Thyroid gland (tissue), 4 donors: ENCODE measurements around the gene HILPDA.

Source experiments
- CTCF ChIP-seq, 6 experiments: fragments of 200-600 bp in 3 of 6; fragments of 450-650 bp in 3 of 6; sonication (generic) in 3 of 6; IDR thresholded peaks; one replicate each; pipeline ENCODE4 v1.5.1; 2016 to 2019; ENCODE audit warnings: antibody characterized with exemption in 6 of 6, mild to moderate bottlenecking in 2 of 6, inconsistent platforms in 1 of 6, moderate library complexity in 1 of 6
- POLR2A ChIP-seq, 2 donors: fragments of 450-650 bp; IDR thresholded peaks; one replicate each; pipeline ENCODE4 v1.6.1; 2017; ENCODE audit warnings: antibody characterized with exemption in 2 of 2, mild to moderate bottlenecking in 2 of 2, moderate library complexity in 1 of 2

DNA sequence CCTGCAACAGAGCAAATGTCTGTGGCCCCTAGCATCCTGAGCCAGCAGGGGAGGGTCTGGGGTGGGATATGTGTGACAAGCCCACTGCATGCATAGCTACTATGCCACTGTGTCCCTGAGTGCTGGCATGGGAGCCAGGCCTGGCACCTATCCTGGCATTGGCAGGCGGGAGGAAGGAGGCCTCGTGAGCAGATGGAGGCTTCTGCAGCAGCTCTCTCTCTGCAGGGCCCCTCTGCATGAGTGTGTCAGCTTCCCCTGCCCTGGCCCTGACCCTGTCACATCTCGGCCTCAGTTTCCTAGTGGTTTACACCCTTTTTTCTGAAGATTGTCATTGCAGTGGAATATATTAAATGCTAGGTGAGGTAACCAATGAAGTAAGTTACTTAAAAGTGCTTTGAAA, 32.8 kb upstream of the HILPDA start:
- TF ChIP-seq CTCF (IDR thresholded peaks at IDR 0.05) = no peak
- no peak for TF ChIP-seq POLR2A (IDR thresholded peaks at IDR 0.05)
